Fibroblast of lung (primary cell): ENCODE results near the gene GPC3.

Experiments used
- CTCF ChIP-seq, 2 donors: IDR thresholded peaks in 1 of 2; conservative IDR thresholded peaks in 1 of 2; 1 replicate in 1 of 2; 2 replicates in 1 of 2; pipeline ENCODE4 v1.5.1; 2011 to 2012; ENCODE audit warnings: low read length in 2 of 2, control low read depth in 1 of 2, inconsistent platforms in 1 of 2, low read depth in 1 of 2, mild to moderate bottlenecking in 1 of 2
- EZH2 ChIP-seq: IDR thresholded peaks from 2 replicates; pipeline ENCODE4 v1.5.1; 2012; ENCODE audit warnings: low read length, control low read depth, mild to moderate bottlenecking; ENCODE audit errors: missing control alignments

- TF ChIP-seq CTCF (conservative IDR thresholded peaks at IDR 0.05 in 1 of 2, IDR thresholded peaks at IDR 0.05 in 1 of 2; ENCODE audit: low read depth in 1 of 2, low read length in 2 of 2) (no peak), EZH2 (no peak)
These were observed 132.5 kb downstream of the GPC3 start for GRCh38 chrX:133852837-133853356.
